ENCODE results near the gene SPIB.

- TF ChIP-seq, protein P1, sequence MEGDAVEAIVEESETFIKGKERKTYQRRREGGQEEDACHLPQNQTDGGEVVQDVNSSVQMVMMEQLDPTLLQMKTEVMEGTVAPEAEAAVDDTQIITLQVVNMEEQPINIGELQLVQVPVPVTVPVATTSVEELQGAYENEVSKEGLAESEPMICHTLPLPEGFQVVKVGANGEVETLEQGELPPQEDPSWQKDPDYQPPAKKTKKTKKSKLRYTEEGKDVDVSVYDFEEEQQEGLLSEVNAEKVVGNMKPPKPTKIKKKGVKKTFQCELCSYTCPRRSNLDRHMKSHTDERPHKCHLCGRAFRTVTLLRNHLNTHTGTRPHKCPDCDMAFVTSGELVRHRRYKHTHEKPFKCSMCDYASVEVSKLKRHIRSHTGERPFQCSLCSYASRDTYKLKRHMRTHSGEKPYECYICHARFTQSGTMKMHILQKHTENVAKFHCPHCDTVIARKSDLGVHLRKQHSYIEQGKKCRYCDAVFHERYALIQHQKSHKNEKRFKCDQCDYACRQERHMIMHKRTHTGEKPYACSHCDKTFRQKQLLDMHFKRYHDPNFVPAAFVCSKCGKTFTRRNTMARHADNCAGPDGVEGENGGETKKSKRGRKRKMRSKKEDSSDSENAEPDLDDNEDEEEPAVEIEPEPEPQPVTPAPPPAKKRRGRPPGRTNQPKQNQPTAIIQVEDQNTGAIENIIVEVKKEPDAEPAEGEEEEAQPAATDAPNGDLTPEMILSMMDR (IDR thresholded peaks at IDR 0.05; ENCODE audit: low read depth, low read length), result no peak
- TF ChIP-seq EZH2phosphoT487 (IDR thresholded peaks at IDR 0.05; ENCODE audit: low read depth), result no peak
These were observed 30.6 kb downstream of the SPIB start for GRCh38 chr19:50449236-50449899.

All from OCI-LY3 (cell line).